GM12875 (cell line): ENCODE data around the gene CLCA1.

Experiments used
- H3K4me3 ChIP-seq: one replicate; pipeline ENCODE4 v1.5.1; 2011; ENCODE audit warnings: low read depth, low read length, control low read depth
- TF ChIP-seq, protein P1 (sequence below): IDR thresholded peaks from 2 replicates; pipeline ENCODE4 v1.5.1; 2011; ENCODE audit warnings: low read depth, mild to moderate bottlenecking, control low read depth, inconsistent platforms, low read length, moderate library complexity, borderline replicate concordance; ENCODE audit not compliant: insufficient read depth

CLCA1 gene

DNA sequence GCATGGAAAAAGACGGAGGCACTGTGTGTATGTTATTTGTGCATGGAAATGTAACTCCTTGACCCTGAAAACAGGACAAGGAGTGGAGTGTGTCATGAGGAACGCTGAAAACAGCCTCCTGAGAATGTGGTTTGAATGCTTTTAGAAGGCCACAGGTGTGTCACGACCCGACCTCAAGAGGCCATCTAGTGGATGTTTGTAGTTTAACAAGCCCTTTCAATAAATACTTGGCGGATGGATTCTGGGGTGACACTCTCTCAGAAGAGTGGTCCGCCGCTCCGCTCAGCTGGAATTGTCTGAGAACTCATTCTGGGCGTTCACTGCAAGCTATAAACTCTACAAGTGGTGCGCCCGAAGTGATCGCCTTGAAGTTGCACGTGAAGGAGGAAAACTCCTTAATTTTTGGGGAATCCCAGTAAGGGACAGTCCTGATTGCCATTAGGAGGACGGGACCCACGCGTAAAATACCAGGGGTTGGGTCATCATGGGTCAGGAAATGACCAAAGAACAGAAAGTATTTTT lies 33.5 kb downstream of the CLCA1 start:
- H3K4me3 ChIP-seq = peak overlapping the region; percentile 44
- TF ChIP-seq, protein P1, sequence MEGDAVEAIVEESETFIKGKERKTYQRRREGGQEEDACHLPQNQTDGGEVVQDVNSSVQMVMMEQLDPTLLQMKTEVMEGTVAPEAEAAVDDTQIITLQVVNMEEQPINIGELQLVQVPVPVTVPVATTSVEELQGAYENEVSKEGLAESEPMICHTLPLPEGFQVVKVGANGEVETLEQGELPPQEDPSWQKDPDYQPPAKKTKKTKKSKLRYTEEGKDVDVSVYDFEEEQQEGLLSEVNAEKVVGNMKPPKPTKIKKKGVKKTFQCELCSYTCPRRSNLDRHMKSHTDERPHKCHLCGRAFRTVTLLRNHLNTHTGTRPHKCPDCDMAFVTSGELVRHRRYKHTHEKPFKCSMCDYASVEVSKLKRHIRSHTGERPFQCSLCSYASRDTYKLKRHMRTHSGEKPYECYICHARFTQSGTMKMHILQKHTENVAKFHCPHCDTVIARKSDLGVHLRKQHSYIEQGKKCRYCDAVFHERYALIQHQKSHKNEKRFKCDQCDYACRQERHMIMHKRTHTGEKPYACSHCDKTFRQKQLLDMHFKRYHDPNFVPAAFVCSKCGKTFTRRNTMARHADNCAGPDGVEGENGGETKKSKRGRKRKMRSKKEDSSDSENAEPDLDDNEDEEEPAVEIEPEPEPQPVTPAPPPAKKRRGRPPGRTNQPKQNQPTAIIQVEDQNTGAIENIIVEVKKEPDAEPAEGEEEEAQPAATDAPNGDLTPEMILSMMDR = peak; percentile 55; the same call in 1 of the 2 replicates

DNA sequence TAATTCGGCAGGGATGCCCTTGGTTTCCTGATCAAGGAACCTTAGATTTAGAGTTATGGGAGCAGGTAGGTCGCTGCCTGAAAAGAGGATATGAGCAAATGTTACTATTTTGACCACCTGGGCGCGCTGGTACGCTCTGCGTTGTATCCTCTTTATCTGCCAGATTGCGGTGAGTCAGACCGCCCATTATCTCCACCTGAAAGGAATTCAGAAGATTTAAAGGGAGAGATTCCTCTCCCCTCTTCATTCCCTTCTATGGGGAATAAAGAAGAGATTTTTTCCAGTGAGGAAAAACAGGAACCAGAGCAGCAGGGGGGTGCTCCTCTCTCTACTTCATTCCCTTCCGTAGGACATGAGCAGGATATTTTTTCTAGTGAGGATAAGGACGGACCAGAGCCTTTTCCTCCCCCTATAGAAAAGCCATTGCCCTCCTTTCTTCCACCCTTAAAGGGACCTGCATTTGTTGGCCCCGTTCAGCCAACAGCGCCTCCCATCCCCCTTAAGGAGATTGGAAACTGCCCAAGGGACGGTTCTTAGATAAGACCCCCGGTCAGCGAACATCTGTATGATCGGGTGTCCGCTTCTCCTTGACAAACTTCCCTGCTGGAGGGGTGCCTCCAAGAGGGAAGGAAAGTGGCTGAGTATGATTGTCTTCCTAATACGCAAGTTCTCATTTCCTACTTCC lies 34.1 kb downstream of the CLCA1 start:
- peak overlapping the region; percentile 44 for H3K4me3 ChIP-seq

DNA sequence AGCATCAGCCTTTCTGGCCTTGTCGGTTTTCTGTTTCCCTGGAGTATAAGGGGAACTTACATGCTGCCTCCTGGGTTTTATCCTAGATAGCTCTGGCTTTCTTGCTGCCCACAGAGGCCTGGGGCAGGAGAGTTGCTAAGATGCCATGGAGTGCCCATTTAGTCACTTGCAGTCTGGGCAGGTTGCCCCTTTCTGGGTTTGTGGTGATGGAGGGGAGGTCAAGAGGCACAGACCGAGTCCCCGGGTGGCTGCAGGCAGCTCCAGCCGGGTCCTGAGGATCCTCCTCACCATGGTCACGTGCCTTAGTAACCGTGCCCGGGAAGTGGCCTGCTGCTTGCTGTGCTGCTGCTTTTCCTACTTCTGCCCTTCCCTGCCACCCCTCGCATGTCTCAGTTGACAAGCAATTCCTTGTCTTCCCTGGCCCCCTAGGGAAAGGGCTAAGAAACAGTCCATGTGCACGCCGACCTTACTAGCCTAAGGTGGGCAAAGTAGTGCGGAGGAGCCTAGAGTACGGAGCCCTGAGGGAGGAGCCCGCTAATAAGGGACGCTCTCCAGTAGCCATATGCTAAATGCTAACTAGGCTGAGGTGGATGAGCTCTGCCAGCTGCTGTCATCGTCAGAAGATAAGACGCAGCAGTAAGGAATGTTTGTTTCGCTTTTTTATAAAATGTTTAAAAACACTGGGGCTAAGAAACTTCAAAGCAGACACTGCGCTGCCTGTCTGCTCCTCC lies 34.8 kb downstream of the CLCA1 start:
- peak overlapping the region; percentile 44 for H3K4me3 ChIP-seq
- TF ChIP-seq, protein P1 = no peak

More for the DNA sequence above, 34.1 kb downstream of the CLCA1 start:
- TF ChIP-seq, protein P1 = no peak

GRCh38 chr1:86504137-86504479 lies 35.4 kb downstream of the CLCA1 start:
- TF ChIP-seq, protein P1 = no peak
- no peak overlapping the region for H3K4me3 ChIP-seq

GRCh38 chr1:86504895-86505563 lies 36.3 kb downstream of the CLCA1 start:
- TF ChIP-seq, protein P1 = no peak
- no peak overlapping the region for H3K4me3 ChIP-seq

GRCh38 chr1:86505564-86505902 lies 36.8 kb downstream of the CLCA1 start:
- no peak overlapping the region for H3K4me3 ChIP-seq
- TF ChIP-seq, protein P1 = no peak
